ENCODE measurements around the gene DDX27.

DNA sequence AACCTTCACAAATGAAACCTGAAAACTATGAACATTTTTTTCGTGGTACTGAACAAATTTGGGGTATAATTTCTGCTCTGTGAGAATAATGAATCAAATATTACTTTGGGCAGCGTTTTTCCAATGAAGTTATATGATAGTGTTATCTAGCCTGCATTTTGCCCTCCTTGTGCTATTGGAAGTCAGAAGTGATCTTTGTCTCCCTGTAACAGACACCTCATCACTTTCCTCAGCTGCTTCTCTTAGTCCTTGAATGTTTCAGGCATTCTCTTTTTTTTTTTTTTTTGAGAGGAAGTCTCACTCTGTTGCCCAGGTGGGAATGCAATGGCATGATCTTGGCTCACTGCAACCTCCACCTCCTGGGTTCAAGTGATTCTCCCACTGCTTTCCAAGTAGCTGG is 10.2 kb downstream of the DDX27 start:
- TF ChIP-seq, protein P1, sequence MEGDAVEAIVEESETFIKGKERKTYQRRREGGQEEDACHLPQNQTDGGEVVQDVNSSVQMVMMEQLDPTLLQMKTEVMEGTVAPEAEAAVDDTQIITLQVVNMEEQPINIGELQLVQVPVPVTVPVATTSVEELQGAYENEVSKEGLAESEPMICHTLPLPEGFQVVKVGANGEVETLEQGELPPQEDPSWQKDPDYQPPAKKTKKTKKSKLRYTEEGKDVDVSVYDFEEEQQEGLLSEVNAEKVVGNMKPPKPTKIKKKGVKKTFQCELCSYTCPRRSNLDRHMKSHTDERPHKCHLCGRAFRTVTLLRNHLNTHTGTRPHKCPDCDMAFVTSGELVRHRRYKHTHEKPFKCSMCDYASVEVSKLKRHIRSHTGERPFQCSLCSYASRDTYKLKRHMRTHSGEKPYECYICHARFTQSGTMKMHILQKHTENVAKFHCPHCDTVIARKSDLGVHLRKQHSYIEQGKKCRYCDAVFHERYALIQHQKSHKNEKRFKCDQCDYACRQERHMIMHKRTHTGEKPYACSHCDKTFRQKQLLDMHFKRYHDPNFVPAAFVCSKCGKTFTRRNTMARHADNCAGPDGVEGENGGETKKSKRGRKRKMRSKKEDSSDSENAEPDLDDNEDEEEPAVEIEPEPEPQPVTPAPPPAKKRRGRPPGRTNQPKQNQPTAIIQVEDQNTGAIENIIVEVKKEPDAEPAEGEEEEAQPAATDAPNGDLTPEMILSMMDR (conservative IDR thresholded peaks at IDR 0.05 in 1 of 2, IDR thresholded peaks at IDR 0.05 in 1 of 2; ENCODE audit: extremely low read depth in 1 of 2, insufficient read depth in 1 of 2, low read depth in 1 of 2, low read length in 2 of 2), result no peak
- no peak for TF ChIP-seq EZH2 (IDR thresholded peaks at IDR 0.05; ENCODE audit: borderline replicate concordance, low read length)

Measured in mammary epithelial cell (primary cell).